Stimulated activated CD4-positive, alpha-beta T cell treated with anti-CD3 and anti-CD28 coated beads, Interleukin-12 subunit alpha, Interleukin-12 subunit beta, amount 100 ng/mL, for 24 hours (primary cell): Measurements from ENCODE around the gene CLSTN1.

Source experiments
- DNase-seq, 2 experiments: peaks; one replicate each; pipeline ENCODE4 v3.0.0-alpha.2; 2020; ENCODE audit warnings: low read depth in 2 of 2

CLSTN1 gene

DNA sequence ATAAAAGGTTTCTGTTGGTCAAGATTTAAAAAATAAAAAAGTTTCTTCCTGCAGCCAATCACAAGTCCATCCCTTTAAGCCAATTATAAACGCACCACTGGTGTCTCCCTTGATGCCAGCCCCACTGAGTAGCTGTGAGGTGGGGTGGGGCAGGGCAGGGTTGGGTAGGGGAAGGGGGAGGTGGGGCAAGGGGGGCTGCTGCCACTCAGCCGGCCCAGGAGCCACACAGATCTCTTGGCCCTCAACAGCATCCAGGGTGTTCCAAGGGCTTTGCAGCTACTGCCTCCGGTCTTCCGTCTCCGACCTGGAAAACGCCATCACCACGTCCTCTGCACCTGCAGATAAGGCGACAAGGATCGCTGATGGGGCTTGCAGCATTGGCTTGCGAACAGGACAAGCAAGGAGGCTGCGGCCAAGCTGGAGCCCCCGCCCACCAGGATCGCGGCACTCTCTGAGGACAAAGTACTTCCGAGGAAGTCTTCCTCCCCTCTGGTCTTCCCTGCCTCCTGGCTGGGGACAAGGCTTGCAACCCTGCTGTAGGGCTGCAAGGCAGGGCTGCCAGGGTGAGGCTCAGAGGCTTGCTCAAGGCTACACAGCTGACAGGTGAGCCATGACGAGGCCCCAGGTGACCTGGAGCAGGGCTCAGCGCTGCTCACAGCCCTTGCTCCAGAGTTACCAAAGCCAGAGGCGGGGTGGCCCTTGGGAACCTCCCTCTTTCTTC, 26.8 kb upstream of the CLSTN1 start:
- DNase-seq: no peak

DNA sequence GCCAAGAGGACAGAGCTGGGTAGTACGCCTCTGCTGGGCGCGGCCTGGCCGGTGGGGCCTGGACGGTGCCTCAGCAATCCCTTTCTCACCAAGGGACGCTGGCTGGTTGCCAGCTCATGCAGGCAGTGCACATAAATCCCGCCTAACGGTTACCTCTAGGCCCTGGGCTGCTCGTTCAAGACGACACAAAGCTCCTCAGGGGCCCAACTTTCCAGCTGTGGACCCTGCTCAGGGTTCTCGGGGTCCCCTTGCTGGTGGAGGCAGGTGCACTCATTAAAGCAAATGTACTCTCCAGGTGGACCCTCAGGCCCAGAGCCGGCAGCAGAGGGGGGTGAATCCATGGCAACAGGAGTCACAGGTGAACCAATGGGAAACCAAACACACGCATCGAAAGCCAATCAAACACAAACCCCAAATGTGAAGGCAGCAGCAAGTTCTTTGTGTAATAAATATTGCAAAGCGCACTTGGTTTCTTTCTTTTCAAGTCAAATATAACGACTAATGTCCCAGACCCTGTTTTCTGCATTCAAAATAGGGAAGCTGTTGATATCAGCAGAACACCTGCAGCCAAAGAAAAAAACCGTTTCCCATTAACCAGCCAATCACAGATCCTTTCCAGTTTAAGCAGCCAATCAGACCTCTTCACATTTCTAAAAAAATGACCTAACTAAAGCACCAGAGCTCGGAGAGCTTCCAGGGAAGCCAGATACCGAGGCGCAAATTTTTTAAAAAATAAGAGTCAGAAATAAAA, 26.1 kb upstream of the CLSTN1 start:
- DNase-seq: no peak

DNA sequence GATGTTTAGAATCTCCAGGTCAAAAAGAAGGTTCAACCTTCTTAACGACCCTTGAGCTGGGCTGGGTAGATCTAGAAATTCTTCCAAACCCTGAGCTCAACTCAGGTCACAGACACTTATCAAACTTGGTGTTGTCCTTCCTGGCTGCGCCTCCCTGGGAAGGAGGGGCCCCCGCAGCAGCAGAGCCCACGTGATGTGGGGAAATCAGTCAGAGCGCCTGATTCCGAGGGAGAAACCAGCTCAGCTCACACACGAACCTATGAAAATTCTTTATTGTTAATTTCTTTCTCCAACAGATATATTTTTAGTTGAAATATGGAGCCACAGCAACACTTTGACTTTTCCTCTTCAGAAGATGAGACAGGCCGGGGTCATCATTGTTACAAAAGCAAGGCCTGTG, 24.3 kb upstream of the CLSTN1 start:
- DNase-seq: no peak

DNA sequence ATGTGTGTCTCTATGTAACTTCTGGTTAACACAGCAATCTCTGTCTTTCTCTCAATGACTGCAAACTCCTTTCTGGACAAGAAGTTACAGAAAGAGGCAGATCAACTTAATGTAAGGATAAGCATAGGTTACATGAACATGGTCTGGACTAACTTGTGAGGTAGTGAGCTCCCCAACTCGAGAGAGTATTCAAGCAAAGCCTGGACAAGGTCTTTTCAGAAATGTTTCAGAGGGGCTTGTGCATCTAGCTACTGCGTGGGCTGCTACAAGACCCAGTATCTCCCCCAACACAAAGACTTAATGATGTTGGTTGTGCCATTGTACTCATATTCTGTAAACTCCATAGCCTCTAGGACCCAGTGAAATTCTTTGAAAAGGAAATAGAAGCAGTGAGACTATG, 23.5 kb upstream of the CLSTN1 start:
- no peak for DNase-seq

DNA sequence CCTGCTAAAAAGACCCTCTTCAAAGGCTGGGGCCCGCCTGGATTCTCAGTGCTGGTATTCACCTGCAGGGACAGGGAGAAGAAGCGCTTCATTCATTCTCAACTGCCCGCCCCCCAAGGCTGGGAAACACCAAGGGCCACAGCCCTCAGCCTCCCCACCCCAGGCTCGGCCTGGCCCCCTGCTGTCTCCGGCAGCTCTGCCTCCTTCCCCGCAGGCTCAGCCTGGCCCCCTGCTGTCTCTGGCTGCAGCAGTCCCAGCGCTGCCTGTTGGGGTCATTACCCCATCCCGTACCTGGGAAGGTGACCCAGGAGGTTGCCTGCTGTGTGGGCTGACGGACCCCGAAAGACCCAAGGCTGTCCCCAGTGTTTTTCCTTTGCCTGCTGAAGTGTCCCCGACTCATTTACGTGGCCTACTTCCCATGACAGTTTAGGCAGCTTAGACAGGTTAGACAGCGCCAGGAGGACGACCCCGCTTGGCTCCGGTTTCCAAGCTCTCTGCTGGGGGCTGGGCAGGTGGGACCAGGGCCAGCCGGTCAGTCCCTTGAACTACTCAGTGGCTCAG, 22.9 kb upstream of the CLSTN1 start:
- no peak for DNase-seq

DNA sequence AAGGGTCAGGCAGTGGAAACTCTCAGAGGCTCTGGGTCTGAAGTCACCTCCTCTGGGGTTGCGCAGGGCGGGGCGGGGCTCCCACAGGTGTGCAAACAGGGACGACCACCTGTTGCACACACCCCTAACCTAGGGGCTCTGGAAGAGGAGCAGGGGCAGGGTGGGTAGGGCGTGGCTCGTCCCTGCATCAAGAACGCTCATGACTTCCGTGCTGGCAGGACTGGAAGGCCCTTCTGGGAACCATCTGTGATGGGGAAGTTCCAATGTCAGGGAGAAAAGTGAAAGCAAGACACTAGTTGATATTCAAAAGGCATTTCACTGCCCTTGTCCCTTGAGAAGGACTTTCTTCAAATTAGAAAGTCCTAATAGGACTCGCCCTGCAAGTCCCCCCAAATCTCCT, 22.1 kb upstream of the CLSTN1 start:
- no peak for DNase-seq

DNA sequence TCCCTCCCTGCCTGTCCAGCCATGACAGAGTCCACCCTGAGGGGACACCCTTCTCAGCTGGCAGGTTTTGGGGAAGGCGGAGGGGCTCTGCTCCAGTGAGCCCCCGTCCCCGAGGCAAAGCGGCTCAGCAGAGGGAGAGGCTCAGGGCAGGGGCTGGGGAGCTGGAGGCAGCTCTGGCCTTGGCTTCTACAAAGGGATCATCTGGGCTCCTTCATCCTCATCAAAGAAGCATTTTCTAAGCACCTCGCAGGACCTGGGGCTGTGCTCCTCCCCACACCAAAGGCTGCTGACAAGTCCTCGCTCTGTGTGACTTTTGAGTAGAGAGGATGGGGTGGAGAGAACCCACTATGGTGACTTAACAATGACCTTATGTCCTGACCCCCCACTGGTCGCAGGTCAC, 21.0 kb upstream of the CLSTN1 start:
- no peak for DNase-seq

DNA sequence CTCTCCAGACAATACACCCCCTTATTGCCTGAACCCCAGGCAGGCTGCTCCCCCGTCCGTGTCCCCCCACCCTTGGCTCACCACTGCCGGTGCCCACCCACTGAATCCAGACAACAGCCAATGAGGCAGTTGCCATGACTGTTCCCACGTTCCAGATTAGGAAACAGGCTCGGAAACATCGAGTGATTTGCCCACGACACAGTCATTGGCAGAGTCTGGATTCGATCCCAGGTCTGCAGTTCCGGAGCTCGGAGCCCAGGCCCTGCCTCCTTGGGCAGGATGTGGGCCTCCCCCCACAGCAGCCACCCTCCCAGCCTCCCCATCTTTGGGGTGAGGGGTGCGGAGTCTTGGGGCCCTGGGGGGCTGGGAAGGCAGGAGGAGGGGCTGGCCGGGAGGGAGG, 20.3 kb upstream of the CLSTN1 start:
- no peak for DNase-seq

DNA sequence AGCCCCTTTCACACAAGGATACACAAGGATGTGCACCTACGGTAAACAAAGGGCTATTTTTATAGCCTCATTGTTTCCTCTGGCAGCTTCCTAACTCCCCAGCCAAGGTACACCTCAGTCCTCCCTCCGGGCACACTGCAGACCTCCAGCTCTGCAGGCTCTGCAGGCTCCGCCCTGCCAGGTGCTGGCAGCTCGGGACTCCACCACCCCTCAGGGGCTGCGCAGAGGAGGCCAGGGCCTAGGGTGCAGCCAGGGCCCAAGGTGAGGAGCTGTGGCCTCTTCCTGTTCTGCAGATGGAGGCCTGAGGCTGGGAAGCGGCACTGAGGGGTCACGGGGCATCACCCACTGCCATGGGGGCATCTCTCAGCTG, 19.8 kb upstream of the CLSTN1 start:
- no peak for DNase-seq

DNA sequence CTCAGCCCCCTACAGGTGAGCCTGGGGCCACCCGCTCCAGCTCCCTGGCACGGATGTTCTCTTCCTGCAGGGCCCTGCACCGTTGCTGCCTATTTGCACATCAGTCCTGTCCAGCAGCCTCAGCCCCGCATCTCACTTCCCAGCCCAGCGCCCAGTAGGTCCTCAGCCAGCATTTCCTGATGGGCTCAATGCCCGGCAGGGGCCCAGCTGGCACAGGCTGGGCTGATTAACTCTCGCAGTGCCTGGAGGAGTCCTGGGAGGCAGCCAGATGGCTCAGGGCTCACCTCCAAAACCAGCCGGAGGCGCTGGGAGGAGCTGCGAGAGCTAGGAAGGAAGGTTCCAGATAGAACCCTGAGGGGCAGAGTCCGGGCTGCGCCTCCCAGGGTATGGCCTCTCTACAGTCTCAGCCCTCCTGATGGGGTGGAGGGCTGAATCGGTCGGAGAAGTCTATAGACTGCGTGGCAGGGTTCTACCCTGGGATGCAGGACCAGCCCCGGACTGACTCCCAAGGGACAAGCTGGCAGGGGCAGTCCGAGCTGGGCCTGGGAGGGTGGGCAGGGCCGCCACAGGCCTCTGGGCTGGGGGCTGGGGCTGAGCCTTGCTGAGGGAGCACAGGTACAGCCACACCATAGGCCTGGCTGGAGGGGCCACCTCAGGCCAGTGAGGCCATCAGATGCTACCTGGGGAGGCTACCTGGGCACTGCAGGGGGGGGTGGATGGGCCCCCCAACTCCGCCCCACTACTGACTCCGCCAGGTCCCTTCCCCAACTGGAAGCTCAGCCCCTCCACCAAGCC, 19.2 kb upstream of the CLSTN1 start:
- no peak for DNase-seq

DNA sequence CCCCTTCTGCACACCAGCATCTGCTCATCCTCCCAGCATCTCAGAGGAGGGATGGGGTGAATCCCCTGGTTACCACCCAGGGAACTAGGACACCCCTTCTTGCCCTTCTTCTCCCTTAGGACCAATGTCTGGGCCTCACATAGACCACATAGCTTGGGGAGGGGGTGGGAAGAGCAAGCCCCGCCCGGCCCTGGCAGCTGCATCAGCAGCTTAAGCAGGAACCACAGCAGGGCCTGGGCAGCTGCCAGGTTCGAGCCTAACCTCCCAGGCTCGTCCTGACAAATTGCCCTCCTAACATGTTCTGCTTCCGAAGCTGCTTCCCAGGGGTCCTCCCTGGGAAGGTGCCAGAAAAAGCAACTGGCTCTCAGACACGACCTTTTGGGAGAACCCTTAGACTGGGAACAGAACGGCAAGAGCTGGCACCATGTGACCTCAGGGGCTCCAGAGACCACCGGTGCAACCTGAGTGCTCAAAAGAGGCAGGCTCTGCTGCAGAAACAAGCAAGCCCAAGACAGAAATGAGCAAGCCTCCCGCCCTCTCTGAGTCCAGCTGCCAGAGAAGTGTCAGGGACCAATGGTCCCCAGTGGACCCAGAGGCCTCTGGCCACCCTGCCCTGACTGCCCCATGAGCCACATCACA, 18.4 kb upstream of the CLSTN1 start:
- no peak for DNase-seq

DNA sequence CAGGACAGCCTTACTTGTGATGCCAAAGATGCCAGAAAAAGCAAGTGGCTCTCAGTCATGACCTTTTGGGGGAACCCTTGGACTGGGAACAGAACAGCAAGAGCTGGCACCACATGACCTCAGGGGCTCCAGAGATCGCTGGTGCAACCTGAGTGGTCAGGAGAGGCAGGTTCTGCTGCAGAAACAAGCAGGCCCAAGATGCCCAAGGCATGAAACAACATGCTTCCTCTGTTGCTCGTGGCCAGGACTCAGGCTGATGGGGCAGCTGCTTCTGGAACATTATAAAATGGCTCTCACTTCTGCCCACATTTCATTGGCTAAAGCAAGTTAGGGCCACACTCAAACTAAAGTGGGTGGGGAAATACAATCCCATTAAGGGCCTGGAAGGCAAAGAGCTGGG, 17.7 kb upstream of the CLSTN1 start:
- DNase-seq: no peak

DNA sequence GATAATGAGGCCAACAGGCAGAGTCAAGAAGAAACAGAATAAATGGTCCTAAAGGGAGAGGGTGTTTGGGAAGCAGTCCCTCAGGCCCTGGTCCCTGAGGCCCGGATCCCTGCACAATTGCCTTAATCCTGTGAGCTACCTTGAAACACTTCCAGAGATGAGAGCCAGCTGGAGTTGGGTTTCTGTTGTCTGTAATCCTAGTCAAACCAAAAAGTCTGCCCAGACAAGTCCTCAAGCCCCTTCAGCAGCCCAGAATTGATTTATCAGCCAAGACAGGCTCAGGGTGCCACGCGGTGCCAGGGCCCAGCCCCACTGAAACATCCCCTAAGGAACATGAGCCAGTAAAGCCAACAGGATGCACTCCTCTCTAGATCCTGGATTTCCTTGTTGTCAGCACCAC, 16.4 kb upstream of the CLSTN1 start:
- DNase-seq: no peak

DNA sequence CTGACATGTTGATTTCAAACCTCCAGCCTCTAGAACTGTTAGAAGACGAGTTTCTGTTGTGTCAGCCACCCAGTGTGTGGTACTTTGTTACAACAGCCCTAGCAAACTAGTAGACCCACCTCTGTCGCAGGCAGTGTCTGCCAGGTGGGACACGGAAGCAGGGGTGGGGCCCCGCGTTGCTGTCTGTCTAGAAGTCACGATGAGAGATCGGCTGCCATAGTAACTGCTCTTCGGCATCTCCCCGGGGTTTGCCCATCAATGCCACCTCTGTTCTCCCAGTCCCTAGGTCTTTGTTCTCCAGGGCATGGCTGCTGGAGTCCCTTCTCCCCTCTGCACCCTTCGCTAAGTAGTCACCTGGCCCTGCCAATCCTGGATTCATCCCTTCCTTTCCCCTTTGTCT, 15.2 kb upstream of the CLSTN1 start:
- DNase-seq: no peak

DNA sequence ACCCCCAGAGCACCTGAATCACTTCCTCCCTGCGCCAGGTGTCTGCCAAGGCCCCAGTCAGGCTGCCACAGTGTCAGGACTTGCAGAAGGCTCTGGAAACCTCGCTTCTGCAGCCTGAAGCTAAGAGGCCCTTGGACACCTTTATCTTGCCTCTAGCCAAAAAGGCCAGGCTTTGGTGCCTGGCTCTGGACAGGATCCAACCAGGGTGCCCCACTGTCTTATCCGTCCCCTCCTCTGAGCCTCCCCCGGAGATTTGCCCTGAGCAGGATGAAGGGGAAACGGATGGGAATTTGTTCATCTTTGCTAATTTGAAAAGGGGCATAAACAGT, 12.8 kb upstream of the CLSTN1 start:
- DNase-seq: no peak

DNA sequence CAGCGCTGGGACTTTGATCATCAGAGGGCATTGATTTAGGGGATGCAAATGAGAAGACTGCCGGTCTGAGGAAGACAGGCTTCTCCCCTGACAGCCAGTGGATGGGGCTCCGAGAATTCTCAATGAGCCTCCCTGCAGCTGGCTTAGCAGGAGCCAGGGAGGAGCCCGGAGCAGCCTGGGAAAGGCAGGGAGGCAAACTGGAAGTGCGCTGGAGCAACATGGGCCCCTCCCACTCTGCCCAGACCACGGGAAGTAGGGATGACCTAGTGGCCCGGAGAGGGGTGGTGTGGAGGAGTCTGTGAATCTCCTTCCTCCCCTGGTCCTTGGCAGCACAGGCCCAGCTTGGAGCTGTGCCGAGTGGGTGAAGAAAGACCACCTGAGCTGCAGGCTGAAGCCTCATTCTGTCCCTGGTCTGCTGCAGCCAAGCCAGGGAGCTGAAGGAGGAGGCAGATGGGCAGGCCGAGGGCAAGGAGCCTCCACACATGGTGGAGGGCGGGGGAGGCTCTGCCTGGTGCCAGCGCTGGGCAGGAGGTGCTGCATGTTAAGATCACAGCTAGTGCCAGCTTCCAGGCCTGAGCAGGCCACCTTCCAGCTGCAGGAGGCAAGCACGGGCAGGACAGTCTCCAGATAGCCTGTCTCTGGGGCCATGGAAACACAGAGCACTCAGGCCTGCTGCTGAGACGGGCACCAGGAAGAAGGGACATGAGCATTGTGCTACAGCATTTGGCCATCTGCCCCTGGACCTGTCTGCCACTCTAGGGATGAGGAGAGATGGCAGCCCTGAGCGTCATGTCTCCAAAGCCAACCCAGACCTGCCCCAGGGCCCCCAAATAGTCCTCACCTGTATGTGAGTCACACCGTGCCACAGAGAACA, 12.2 kb upstream of the CLSTN1 start:
- no peak for DNase-seq

DNA sequence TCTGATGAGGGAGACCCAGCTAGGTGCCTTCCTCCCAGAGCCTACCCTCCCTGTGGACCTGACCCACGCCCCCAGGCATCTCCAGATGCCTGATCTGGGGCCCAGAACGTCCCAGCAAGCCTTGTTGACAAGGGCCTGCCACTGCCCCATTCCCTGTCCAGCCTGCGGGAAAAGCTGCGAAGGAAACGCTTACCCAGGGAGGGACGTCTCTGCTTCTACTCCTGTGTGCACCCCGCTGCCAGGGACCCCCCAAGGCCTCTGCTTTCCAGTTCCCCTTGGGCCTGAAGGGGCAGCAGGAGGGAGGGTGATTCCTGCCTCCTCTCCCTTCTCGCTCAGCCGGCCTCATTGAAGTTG, 11.6 kb upstream of the CLSTN1 start:
- DNase-seq: no peak

DNA sequence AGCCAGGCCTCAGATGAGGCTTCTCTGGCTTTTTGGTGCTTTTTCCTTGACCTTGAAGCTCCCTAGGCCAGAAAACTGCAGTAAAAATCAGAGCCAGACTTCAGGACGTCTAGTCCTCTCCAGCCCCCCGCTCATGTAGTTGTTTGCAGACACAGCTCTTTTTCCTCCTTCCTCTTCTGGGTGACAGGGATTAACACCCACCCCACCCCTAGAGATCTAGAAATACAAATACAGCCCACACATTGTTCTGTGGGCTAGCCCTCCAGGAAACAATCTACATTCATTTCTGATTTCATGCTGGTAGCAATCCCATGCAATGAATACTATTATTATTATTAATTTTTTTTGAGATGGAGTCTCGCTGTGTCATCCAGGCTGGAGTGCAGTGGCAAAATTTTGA, 9.9 kb upstream of the CLSTN1 start:
- DNase-seq: no peak

DNA sequence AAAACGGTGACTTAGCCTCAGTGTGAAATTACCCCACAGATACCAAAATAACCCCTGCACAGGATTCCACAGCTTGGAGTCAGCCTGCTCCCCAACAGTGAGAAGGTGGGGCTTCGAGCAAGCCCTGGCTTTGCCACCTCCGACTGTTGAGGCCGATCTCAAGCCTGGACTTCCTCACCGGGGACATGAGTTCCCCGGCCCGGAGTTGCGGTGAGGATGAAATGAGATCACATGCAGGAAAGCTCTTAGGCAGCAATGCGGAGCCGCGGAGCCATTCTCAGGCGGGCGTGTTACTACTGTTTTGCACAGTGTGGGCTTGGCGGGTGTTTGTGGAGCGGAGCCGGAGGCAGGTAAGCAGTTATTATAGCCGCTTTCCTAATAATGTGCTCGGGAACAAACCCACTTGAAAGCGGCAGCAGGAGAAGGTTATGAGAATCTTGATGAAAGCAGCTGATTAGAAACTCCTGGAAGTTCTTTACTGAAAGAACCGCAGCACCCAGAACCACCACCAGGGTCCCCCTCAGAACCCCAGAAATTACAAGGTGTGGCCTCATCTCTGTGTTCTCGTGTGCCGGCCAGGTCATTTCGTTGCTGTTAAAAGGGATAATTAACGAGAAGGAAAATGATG, 3.9 kb upstream of the CLSTN1 start:
- no peak for DNase-seq

DNA sequence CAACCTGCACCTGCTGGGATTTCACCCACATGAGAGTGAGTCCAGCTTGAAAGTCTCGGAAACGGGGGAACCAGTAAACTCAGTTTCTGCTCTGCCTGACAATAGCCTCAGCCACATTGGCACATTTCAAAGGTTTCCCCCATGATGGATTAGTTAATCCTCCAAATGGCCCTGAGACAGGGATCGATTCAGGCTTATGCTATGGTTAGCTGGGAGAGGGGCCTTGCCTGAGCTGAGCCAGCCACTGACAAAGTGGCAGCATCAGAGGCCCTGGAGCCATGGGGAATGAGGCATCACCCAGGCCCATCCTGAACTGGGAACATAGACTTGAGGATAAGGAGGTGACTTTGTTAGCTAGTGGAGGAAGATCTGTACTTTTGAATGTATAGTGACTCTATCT, 2.9 kb upstream of the CLSTN1 start:
- no peak for DNase-seq

DNA sequence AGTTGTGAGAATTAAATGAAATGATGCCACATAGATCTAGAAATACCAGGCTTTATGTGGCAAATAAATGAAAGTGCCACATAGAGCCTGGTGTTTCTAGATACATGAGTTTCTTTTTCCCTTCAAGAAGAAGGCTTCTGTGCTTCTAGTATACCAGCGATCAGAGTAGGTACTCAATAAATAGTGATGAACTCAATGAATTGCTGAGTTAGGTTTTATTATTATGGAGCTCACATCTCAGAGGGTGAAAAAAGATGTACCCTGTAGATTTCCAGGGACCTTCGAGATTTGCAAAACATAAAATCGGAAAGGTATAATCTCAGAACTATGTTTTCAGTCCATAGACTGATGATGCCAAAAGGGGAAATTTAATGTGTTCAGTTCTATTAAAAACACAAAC, 2.3 kb upstream of the CLSTN1 start:
- DNase-seq: no peak
